NCI-H128 (cell line): ENCODE data around the gene RFX2.

Experiments used
- DNase-seq: peaks from one replicate; lab custom pipeline; 2025; ENCODE audit not compliant: unreplicated experiment; lab: John Stamatoyannopoulos, UW

Gene RFX2

GRCh38 chr19:6105444-6105843, 4.9 kb downstream of the RFX2 start:
- DNase-seq: no peak

GRCh38 chr19:6103894-6104293, 6.4 kb downstream of the RFX2 start:
- no peak for DNase-seq

GRCh38 chr19:6103217-6103644, 7.1 kb downstream of the RFX2 start:
- DNase-seq: no peak

- DNase-seq: no peak
Observed at GRCh38 chr19:6101991-6102390, 8.3 kb downstream of the RFX2 start.

- DNase-seq: no peak
Observed at GRCh38 chr19:6101291-6101825, 8.9 kb downstream of the RFX2 start.

- no peak for DNase-seq
Observed at GRCh38 chr19:6100284-6100915, 9.9 kb downstream of the RFX2 start.

GRCh38 chr19:6099599-6099998, 10.7 kb downstream of the RFX2 start:
- no peak for DNase-seq

GRCh38 chr19:6099033-6099432, 11.3 kb downstream of the RFX2 start:
- DNase-seq: no peak

GRCh38 chr19:6098574-6098973, 11.7 kb downstream of the RFX2 start:
- DNase-seq: no peak

GRCh38 chr19:6097911-6098310, 12.4 kb downstream of the RFX2 start:
- DNase-seq: no peak

- no peak for DNase-seq
Observed at GRCh38 chr19:6095760-6096159, 14.5 kb downstream of the RFX2 start.

- DNase-seq: peak; percentile 55
Observed at GRCh38 chr19:6092329-6093286, 17.7 kb downstream of the RFX2 start.

GRCh38 chr19:6091771-6092291, 18.5 kb downstream of the RFX2 start:
- no peak for DNase-seq

- DNase-seq: no peak
Observed at GRCh38 chr19:6090634-6091033, 19.7 kb downstream of the RFX2 start.

- DNase-seq: no peak
Observed at GRCh38 chr19:6088602-6089049, 21.7 kb downstream of the RFX2 start.

- no peak for DNase-seq
Observed at GRCh38 chr19:6087074-6087571, 23.2 kb downstream of the RFX2 start.

GRCh38 chr19:6086068-6086788, 24.1 kb downstream of the RFX2 start:
- no peak for DNase-seq

GRCh38 chr19:6084821-6085220, 25.5 kb downstream of the RFX2 start:
- no peak for DNase-seq

- no peak for DNase-seq
Observed at GRCh38 chr19:6079107-6079506, 31.2 kb downstream of the RFX2 start.

- no peak for DNase-seq
Observed at GRCh38 chr19:6078068-6078467, 32.2 kb downstream of the RFX2 start.
